K562 (cell line): ENCODE results near the gene EDEM1. TPM values are rescaled to one million over a fixed set of nuclear protein-coding genes. Genes with fewer than 3 reads are reported as not detected.

Source experiments
- CBX3 ChIP-seq, 2 experiments: IDR thresholded peaks; 1 replicate in 1 of 2; 2 replicates in 1 of 2; pipeline ENCODE4 v1.6.1; 2012; ENCODE audit warnings: inconsistent platforms in 2 of 2, low read length in 2 of 2, borderline replicate concordance in 1 of 2, control low read depth in 1 of 2
- DMBX1 ChIP-seq: fragments of 250-450 bp; sonication (Bioruptor Pico); IDR thresholded peaks from 2 replicates; pipeline ENCODE4 v1.8.0; 2022; ENCODE audit warnings: inconsistent platforms, mild to moderate bottlenecking, moderate library complexity, borderline replicate concordance
- EHMT2 ChIP-seq: fragments of 450-650 bp; IDR thresholded peaks from 2 replicates; pipeline ENCODE4 v1.6.1; 2018; ENCODE audit warnings: antibody characterized with exemption
- HDAC1 ChIP-seq, 2 experiments: fragments of 450-650 bp; IDR thresholded peaks; 2 replicates each; pipeline ENCODE4 v1.6.1; 2016 to 2017; ENCODE audit warnings: inconsistent platforms in 1 of 2, mild to moderate bottlenecking in 1 of 2, moderate library complexity in 1 of 2
- KLF16 ChIP-seq: IDR thresholded peaks from 2 replicates; pipeline ENCODE4 v1.6.1; 2016; ENCODE audit warnings: antibody characterized with exemption
- NEUROD1 ChIP-seq: fragments of 150-350 bp; IDR thresholded peaks from 2 replicates; pipeline ENCODE4 v1.6.1; 2014; ENCODE audit warnings: borderline replicate concordance, low read length, low read depth; ENCODE audit not compliant: partially characterized antibody
- RBM17 ChIP-seq: fragments of 200-400 bp; formaldehyde crosslinking; IDR thresholded peaks from 2 replicates; pipeline ENCODE4 v1.6.1; 2017; ENCODE audit warnings: low read depth, mild to moderate bottlenecking, low read length, borderline replicate concordance
- RBM25 ChIP-seq: fragments of 200-400 bp; formaldehyde crosslinking; IDR thresholded peaks from 2 replicates; pipeline ENCODE4 v1.6.1; 2018; ENCODE audit warnings: low read length, low read depth, moderate library complexity; ENCODE audit not compliant: severe bottlenecking
- SPI1 ChIP-seq: IDR thresholded peaks from 2 replicates; pipeline ENCODE4 v1.6.1; 2011; ENCODE audit warnings: low read depth, low read length, control low read depth, borderline replicate concordance
- TBL1XR1 ChIP-seq, 2 experiments: IDR thresholded peaks; 2 replicates each; pipeline ENCODE4 v1.6.1; 2012; ENCODE audit warnings: improper control_type of control experiment in 2 of 2, low read length in 2 of 2, mild to moderate bottlenecking in 1 of 2
- XRCC4 ChIP-seq: IDR thresholded peaks from one replicate; pipeline ENCODE4 v1.6.1; 2011; ENCODE audit not compliant: insufficient read depth, insufficient read length; ENCODE audit errors: extremely low read depth
- ZNF263 ChIP-seq: sonication (generic); formaldehyde crosslinking; IDR thresholded peaks from 2 replicates; pipeline ENCODE4 v1.8.0; 2022; ENCODE audit warnings: mild to moderate bottlenecking, missing genetic modification reagents, borderline replicate concordance
- ZNF696 ChIP-seq: fragments of 250-450 bp; sonication (Bioruptor Pico); conservative IDR thresholded peaks from 2 replicates; pipeline ENCODE4 v1.4.0; 2020; ENCODE audit warnings: mild to moderate bottlenecking, moderate library complexity
- polyA plus RNA-seq, 8 experiments: library from polyadenylated mRNA; depleted of rRNA in 4 of 8; stranded (reverse) in 5 of 8; unstranded in 3 of 8; fragments of >200 nt; fragmentation: Nextera tagmentation in 2 of 8; fragmentation: Illumina TruSeq in 1 of 8; extraction: Ambion mirVana in 2 of 8; extraction: Trizol in 1 of 8; gene quantifications; 2 replicates each; pipeline versions ENCODE4 v1.2.1 to v1.2.3, GENCODE V29; 2011 to 2014; ENCODE audit warnings: inconsistent platforms in 1 of 8, missing spikeins in 1 of 8
- total RNA-seq, 7 experiments: library from RNA; depleted of rRNA in 6 of 7; stranded (reverse); fragments of >200 nt in 6 of 7; fragmentation: Illumina TruSeq in 2 of 7; extraction: Trizol in 2 of 7; gene quantifications; 2 replicates each; pipeline versions ENCODE4 v1.2.1 to v1.2.3, GENCODE V29; 2011 to 2021; ENCODE audit warnings: low replicate concordance in 1 of 7
- TF ChIP-seq, protein P1 (sequence below), 3 experiments: fragments of 200-800 bp in 1 of 3; sonication (Bioruptor generic) in 1 of 3; sonication (generic) in 1 of 3; formaldehyde crosslinking in 1 of 3; IDR thresholded peaks; 2 replicates each; pipeline versions ENCODE4 v1.6.1 to v1.8.0; 2016 to 2022; ENCODE audit warnings: mild to moderate bottlenecking in 2 of 3, missing compliant biosample characterization in 2 of 3, missing genetic modification characterization in 2 of 3, missing genetic modification reagents in 1 of 3
- TF ChIP-seq, protein P2 (sequence below): sonication (generic); formaldehyde crosslinking; IDR thresholded peaks from 2 replicates; pipeline ENCODE4 v1.8.1; 2023; ENCODE audit warnings: mild to moderate bottlenecking, missing genetic modification reagents, moderate library complexity
- TF ChIP-seq, protein P3 (sequence below): fragments of 450-650 bp; IDR thresholded peaks from 2 replicates; pipeline ENCODE4 v1.7.1; 2018; ENCODE audit warnings: mild to moderate bottlenecking, low read depth; ENCODE audit not compliant: partially characterized antibody
- TF ChIP-seq, protein P4 (sequence below): fragments of 200-800 bp; sonication (Bioruptor generic); IDR thresholded peaks from 2 replicates; pipeline ENCODE4 v1.6.1; 2017; ENCODE audit warnings: missing genetic modification characterization, missing compliant biosample characterization
- TF ChIP-seq, protein P5 (sequence below): fragments of 450-650 bp; formaldehyde crosslinking; IDR thresholded peaks from 2 replicates; pipeline ENCODE4 v1.4.0; 2020; ENCODE audit warnings: mild to moderate bottlenecking, moderate library complexity

EDEM1 gene
- total and polyA plus RNA-seq, 9 of the 15 experiments (the other 6 are each of a cell fraction or from before 2014, with no cell fraction given), result 6.2 to 36.7 (median 14.3) TPM

DNA sequence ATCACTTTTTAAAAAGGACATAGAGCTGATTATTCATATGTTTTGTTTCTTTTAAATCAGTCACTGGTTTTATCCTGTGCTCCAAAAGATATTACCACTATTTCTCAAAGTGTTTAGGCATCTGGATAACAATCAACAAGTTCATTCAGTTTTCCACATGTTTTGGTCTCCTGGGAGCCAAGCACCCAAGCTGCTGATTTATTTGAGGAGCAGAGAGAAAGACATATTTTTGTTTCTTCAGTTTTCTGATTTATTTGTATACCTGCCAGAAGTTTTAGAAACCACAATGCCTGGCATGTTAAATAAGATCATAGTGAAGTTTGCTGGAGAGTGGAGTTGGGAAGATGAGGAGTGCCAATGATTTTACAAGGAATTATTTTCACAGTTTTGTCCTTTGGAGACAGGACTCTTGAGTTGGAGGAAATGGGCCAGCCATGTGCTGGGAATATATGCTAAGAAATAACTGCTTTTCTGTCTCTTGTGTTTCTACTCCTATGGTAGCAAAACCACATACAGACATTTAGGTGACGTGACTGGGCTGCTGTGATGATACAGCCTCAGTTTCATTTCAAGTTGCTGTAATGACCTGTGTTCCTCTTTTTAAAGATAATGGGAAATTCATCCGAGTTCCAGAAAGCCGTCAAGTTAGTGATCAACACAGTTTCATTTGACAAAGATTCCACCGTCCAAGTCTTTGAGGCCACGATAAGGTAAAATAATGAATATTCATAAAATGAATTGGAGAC is 11.7 kb downstream of the EDEM1 start (continued):
- no peak for TF ChIP-seq TBL1XR1 (IDR thresholded peaks at IDR 0.05; ENCODE audit: low read length in 2 of 2)
- TF ChIP-seq XRCC4, result no peak
- no peak for TF ChIP-seq RBM25
- TF ChIP-seq, protein P1, sequence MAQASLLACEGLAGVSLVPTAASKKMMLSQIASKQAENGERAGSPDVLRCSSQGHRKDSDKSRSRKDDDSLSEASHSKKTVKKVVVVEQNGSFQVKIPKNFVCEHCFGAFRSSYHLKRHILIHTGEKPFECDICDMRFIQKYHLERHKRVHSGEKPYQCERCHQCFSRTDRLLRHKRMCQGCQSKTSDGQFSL (CRISPR knock-in tag; IDR thresholded peaks at IDR 0.05), result no peak
- TF ChIP-seq, protein P1 (tag; IDR thresholded peaks at IDR 0.05), result no peak
- no peak for TF ChIP-seq EHMT2
- TF ChIP-seq, protein P2, sequence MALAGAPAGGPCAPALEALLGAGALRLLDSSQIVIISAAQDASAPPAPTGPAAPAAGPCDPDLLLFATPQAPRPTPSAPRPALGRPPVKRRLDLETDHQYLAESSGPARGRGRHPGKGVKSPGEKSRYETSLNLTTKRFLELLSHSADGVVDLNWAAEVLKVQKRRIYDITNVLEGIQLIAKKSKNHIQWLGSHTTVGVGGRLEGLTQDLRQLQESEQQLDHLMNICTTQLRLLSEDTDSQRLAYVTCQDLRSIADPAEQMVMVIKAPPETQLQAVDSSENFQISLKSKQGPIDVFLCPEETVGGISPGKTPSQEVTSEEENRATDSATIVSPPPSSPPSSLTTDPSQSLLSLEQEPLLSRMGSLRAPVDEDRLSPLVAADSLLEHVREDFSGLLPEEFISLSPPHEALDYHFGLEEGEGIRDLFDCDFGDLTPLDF (CRISPR knock-in tag), result 0 out of 2 replicates have a peak, but pooled peaks have one; percentile 33
- TF ChIP-seq NEUROD1, result no peak
- TF ChIP-seq ZNF263, result no peak
- TF ChIP-seq CBX3 (IDR thresholded peaks at IDR 0.05; ENCODE audit: borderline replicate concordance in 1 of 2, low read length in 2 of 2), result no peak
- TF ChIP-seq, protein P3, sequence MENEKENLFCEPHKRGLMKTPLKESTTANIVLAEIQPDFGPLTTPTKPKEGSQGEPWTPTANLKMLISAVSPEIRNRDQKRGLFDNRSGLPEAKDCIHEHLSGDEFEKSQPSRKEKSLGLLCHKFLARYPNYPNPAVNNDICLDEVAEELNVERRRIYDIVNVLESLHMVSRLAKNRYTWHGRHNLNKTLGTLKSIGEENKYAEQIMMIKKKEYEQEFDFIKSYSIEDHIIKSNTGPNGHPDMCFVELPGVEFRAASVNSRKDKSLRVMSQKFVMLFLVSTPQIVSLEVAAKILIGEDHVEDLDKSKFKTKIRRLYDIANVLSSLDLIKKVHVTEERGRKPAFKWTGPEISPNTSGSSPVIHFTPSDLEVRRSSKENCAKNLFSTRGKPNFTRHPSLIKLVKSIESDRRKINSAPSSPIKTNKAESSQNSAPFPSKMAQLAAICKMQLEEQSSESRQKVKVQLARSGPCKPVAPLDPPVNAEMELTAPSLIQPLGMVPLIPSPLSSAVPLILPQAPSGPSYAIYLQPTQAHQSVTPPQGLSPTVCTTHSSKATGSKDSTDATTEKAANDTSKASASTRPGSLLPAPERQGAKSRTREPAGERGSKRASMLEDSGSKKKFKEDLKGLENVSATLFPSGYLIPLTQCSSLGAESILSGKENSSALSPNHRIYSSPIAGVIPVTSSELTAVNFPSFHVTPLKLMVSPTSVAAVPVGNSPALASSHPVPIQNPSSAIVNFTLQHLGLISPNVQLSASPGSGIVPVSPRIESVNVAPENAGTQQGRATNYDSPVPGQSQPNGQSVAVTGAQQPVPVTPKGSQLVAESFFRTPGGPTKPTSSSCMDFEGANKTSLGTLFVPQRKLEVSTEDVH, result no peak
- no peak for TF ChIP-seq ZNF696 (CRISPR knock-in tag)
- TF ChIP-seq, protein P4, sequence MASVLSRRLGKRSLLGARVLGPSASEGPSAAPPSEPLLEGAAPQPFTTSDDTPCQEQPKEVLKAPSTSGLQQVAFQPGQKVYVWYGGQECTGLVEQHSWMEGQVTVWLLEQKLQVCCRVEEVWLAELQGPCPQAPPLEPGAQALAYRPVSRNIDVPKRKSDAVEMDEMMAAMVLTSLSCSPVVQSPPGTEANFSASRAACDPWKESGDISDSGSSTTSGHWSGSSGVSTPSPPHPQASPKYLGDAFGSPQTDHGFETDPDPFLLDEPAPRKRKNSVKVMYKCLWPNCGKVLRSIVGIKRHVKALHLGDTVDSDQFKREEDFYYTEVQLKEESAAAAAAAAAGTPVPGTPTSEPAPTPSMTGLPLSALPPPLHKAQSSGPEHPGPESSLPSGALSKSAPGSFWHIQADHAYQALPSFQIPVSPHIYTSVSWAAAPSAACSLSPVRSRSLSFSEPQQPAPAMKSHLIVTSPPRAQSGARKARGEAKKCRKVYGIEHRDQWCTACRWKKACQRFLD, result peak; percentile 39; the same call in 1 of the 2 replicates
- no peak for TF ChIP-seq RBM17
- TF ChIP-seq SPI1, result peak; percentile 69; the same call in 1 of the 2 replicates
- TF ChIP-seq HDAC1 (IDR thresholded peaks at IDR 0.05), result no peak
- TF ChIP-seq KLF16, result no peak
- TF ChIP-seq, protein P5, sequence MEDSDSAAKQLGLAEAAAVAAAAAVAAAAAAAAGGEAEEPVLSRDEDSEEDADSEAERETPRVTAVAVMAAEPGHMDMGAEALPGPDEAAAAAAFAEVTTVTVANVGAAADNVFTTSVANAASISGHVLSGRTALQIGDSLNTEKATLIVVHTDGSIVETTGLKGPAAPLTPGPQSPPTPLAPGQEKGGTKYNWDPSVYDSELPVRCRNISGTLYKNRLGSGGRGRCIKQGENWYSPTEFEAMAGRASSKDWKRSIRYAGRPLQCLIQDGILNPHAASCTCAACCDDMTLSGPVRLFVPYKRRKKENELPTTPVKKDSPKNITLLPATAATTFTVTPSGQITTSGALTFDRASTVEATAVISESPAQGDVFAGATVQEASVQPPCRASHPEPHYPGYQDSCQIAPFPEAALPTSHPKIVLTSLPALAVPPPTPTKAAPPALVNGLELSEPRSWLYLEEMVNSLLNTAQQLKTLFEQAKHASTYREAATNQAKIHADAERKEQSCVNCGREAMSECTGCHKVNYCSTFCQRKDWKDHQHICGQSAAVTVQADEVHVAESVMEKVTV, result no peak
- TF ChIP-seq DMBX1 (CRISPR knock-in tag), result no peak; the same call in 1 of the 2 replicates
